MM.1S (cell line): ENCODE data around the gene MTMR8.

ENCODE experiments used
- DNase-seq: peaks from one replicate; pipeline ENCODE4 v3.0.0-alpha.2; 2015
- H2AFZ ChIP-seq: fragments of 300-600 bp; sonication (generic); 2 replicates; pipeline ENCODE4 v1.6.0; 2016; ENCODE audit warnings: antibody characterized with exemption, low read length
- H3F3A ChIP-seq: fragments of 300-600 bp; sonication (generic); 2 replicates; pipeline ENCODE4 v1.6.1; 2016; ENCODE audit warnings: mild to moderate bottlenecking, antibody characterized with exemption, low read length, moderate library complexity, mixed read lengths; ENCODE audit not compliant: insufficient read depth
- H3K27ac ChIP-seq: fragments of 300-600 bp; sonication (generic); 2 replicates; pipeline ENCODE4 v1.5.1; 2016; ENCODE audit warnings: mild to moderate bottlenecking, low read length
- H3K27me3 ChIP-seq: fragments of 300-600 bp; sonication (generic); replicated peaks from 2 replicates; pipeline ENCODE4 v1.6.0; 2016; ENCODE audit warnings: low read length; ENCODE audit not compliant: insufficient read depth
- H3K36me3 ChIP-seq: fragments of 300-600 bp; sonication (generic); replicated peaks from 2 replicates; pipeline ENCODE4 v1.6.1; 2016; ENCODE audit warnings: mild to moderate bottlenecking, low read length, mixed read lengths; ENCODE audit not compliant: insufficient read depth
- H3K4me1 ChIP-seq: fragments of 300-600 bp; sonication (generic); 2 replicates; pipeline ENCODE4 v1.6.1; 2016; ENCODE audit warnings: low read length, mixed read lengths
- H3K4me2 ChIP-seq: fragments of 300-600 bp; sonication (generic); 2 replicates; pipeline ENCODE4 v1.6.0; 2016; ENCODE audit warnings: low read depth, low read length
- H3K4me3 ChIP-seq: fragments of 300-600 bp; sonication (generic); 2 replicates; pipeline ENCODE4 v1.5.1; 2016; ENCODE audit warnings: low read length, mixed read lengths
- H3K79me2 ChIP-seq: fragments of 300-600 bp; sonication (generic); 2 replicates; pipeline ENCODE4 v1.6.1; 2016; ENCODE audit warnings: mixed run types, low read length, mixed read lengths
- H3K9ac ChIP-seq: fragments of 300-600 bp; sonication (generic); 2 replicates; pipeline ENCODE4 v1.6.1; 2016; ENCODE audit warnings: low read length, mixed read lengths
- H3K9me2 ChIP-seq: fragments of 300-600 bp; sonication (generic); replicated peaks from 2 replicates; pipeline ENCODE4 v1.6.1; 2016; ENCODE audit warnings: mild to moderate bottlenecking, low read length, mixed read lengths; ENCODE audit not compliant: insufficient read depth
- H3K9me3 ChIP-seq: fragments of 300-600 bp; sonication (generic); replicated peaks from 2 replicates; pipeline ENCODE4 v1.6.1; 2016; ENCODE audit warnings: mild to moderate bottlenecking, low read length, mixed read lengths; ENCODE audit not compliant: insufficient read depth
- H4K20me1 ChIP-seq: fragments of 300-600 bp; sonication (generic); 2 replicates; pipeline ENCODE4 v1.6.1; 2016; ENCODE audit warnings: mild to moderate bottlenecking, low read length, moderate library complexity, mixed read lengths; ENCODE audit not compliant: insufficient read depth
- CTCF ChIP-seq: fragments of 300-600 bp; sonication (generic); IDR thresholded peaks from 2 replicates; pipeline ENCODE4 v1.5.1; 2016; ENCODE audit warnings: antibody characterized with exemption, low read length, mixed read lengths
- EZH2 ChIP-seq: fragments of 300-600 bp; sonication (generic); optimal IDR thresholded peaks from 2 replicates; pipeline ENCODE3; 2017; ENCODE audit warnings: low read depth, mild to moderate bottlenecking, antibody characterized with exemption, low read length, mixed read lengths
- EZH2phosphoT487 ChIP-seq: fragments of 300-600 bp; sonication (generic); IDR thresholded peaks from 2 replicates; pipeline ENCODE4 v1.6.1; 2018; ENCODE audit warnings: antibody characterized with exemption, low read length

MTMR8 gene

GRCh38 chrX:64306712-64307111, 88.5 kb downstream of the MTMR8 start:
- Histone ChIP-seq H3K79me2 (no peaks in the 10 kb centered on the region), H4K20me1 (no peaks in the 10 kb centered on the region), H3K9me3 (no peaks in the 10 kb centered on the region), H3K9ac (no peak overlapping the region), H3F3A (no peaks in the 10 kb centered on the region), H3K9me2 (no peaks in the 10 kb centered on the region), H3K36me3 (no peaks in the 10 kb centered on the region), H3K4me1 (no peaks in the 10 kb centered on the region), H3K27ac (no peak overlapping the region), H3K4me3 (no peak overlapping the region), H3K27me3 (no peaks in the 10 kb centered on the region), H2AFZ (no peak overlapping the region), H3K4me2 (no peak overlapping the region)
- no peak for DNase-seq
- TF ChIP-seq EZH2, result no peak
- no peak for TF ChIP-seq CTCF
- no peak for TF ChIP-seq EZH2phosphoT487

- H3K79me2 ChIP-seq, result no peaks in the 10 kb centered on the region
- H4K20me1 ChIP-seq, result no peaks in the 10 kb centered on the region
- H3K36me3 ChIP-seq, result no peaks in the 10 kb centered on the region
- H3K27me3 ChIP-seq, result no peaks in the 10 kb centered on the region
- H3K9me2 ChIP-seq, result no peaks in the 10 kb centered on the region
- no peaks in the 10 kb centered on the region for H3F3A ChIP-seq
- no peaks in the 10 kb centered on the region for H3K4me1 ChIP-seq
- no peak overlapping the region for H3K9ac ChIP-seq
- TF ChIP-seq CTCF (no peak), EZH2phosphoT487 (no peak)
- DNase-seq, result no peak
- no peak overlapping the region for H3K4me3 ChIP-seq
- H3K9me3 ChIP-seq, result no peaks in the 10 kb centered on the region
- no peak overlapping the region for H2AFZ ChIP-seq
- no peak overlapping the region for H3K4me2 ChIP-seq
- H3K27ac ChIP-seq, result no peak overlapping the region
Measured at GRCh38 chrX:64291123-64291522, 104.1 kb downstream of the MTMR8 start.

- Histone ChIP-seq H4K20me1 (no peaks in the 10 kb centered on the region), H3K36me3 (no peaks in the 10 kb centered on the region), H3K4me3 (no peak overlapping the region), H3F3A (no peaks in the 10 kb centered on the region), H3K79me2 (no peaks in the 10 kb centered on the region), H2AFZ (no peak overlapping the region), H3K27me3 (no peaks in the 10 kb centered on the region), H3K4me2 (no peak overlapping the region), H3K9me2 (no peaks in the 10 kb centered on the region), H3K4me1 (no peaks in the 10 kb centered on the region), H3K27ac (no peak overlapping the region), H3K9me3 (no peaks in the 10 kb centered on the region), H3K9ac (no peak overlapping the region)
- DNase-seq, result no peak
- no peak for TF ChIP-seq EZH2
- TF ChIP-seq EZH2phosphoT487, result no peak
- TF ChIP-seq CTCF, result no peak
Measured at GRCh38 chrX:64265265-64265664, 130.0 kb downstream of the MTMR8 start.
